Neural cell (in vitro differentiated cells): Measurements from ENCODE around the gene G6PD. TPM values are rescaled to one million over a fixed set of nuclear protein-coding genes. Genes with fewer than 3 reads are reported as not detected.
"Not testable (repeated sequence)": the region's sequence is repeated elsewhere in the genome, so short reads cannot be mapped to it uniquely, and the experiment has no call there.

ENCODE experiments used
- H2AFZ ChIP-seq: fragments of 200-600, 300-800 bp; sonication (generic), shearing (Covaris generic); 2 replicates; pipeline ENCODE4 v1.6.0; 2014; ENCODE audit warnings: low read depth, mild to moderate bottlenecking, antibody characterized with exemption, low read length, moderate library complexity
- H3F3A ChIP-seq: fragments of 200-600 bp; shearing (Covaris generic); 2 replicates; pipeline ENCODE4 v1.6.1; 2016; ENCODE audit warnings: mild to moderate bottlenecking, moderate library complexity, mixed read lengths, antibody characterized with exemption, low read length; ENCODE audit not compliant: insufficient read depth, poor library complexity, severe bottlenecking
- H3K27ac ChIP-seq: fragments of 200-600, 300-800 bp; sonication (generic), shearing (Covaris generic); 2 replicates; pipeline ENCODE4 v1.5.1; 2014; ENCODE audit warnings: mild to moderate bottlenecking, low read length, moderate library complexity
- H3K27me3 ChIP-seq: fragments of 300-800, 200-600 bp; sonication (generic), shearing (Covaris generic); 2 replicates; pipeline ENCODE4 v1.6.0; 2014; ENCODE audit warnings: mild to moderate bottlenecking, low read depth, low read length, moderate library complexity; ENCODE audit not compliant: insufficient read depth
- H3K36me3 ChIP-seq: fragments of 300-800, 200-600 bp; sonication (generic), shearing (Covaris generic); 2 replicates; pipeline ENCODE4 v1.5.1; 2014; ENCODE audit warnings: mild to moderate bottlenecking, antibody characterized with exemption, low read length, moderate library complexity; ENCODE audit not compliant: insufficient read depth
- H3K4me2 ChIP-seq: fragments of 300-800, 200-600 bp; sonication (generic), shearing (Covaris generic); 2 replicates; pipeline ENCODE4 v1.6.0; 2014; ENCODE audit warnings: mild to moderate bottlenecking, low read length
- H3K4me3 ChIP-seq: fragments of 300-800, 200-600 bp; sonication (generic), shearing (Covaris generic); 2 replicates; pipeline ENCODE4 v1.5.1; 2014; ENCODE audit warnings: mild to moderate bottlenecking, low read length, moderate library complexity
- H3K79me2 ChIP-seq: fragments of 200-600 bp; shearing (Covaris generic); replicated peaks from 2 replicates; pipeline ENCODE4 v1.6.0; 2014; ENCODE audit warnings: mild to moderate bottlenecking, low read length, moderate library complexity; ENCODE audit not compliant: insufficient read depth
- H3K9ac ChIP-seq: fragments of 300-800, 200-600 bp; sonication (generic), shearing (Covaris generic); 2 replicates; pipeline ENCODE4 v1.6.1; 2016; ENCODE audit warnings: mild to moderate bottlenecking, low read length, mixed read lengths
- H3K9me2 ChIP-seq: fragments of 200-600 bp; shearing (Covaris generic); 2 replicates; pipeline ENCODE4 v1.6.1; 2016; ENCODE audit warnings: mild to moderate bottlenecking, low read length, mixed read lengths; ENCODE audit not compliant: insufficient read depth
- H3K9me3 ChIP-seq: fragments of 200-600, 300-800 bp; sonication (generic), shearing (Covaris generic); 2 replicates; pipeline ENCODE4 v1.6.1; 2016; ENCODE audit warnings: mild to moderate bottlenecking, mixed run types, low read length, moderate library complexity, mixed read lengths
- H4K20me1 ChIP-seq: fragments of 200-600 bp; shearing (Covaris generic); 2 replicates; pipeline ENCODE4 v1.6.1; 2016; ENCODE audit warnings: mild to moderate bottlenecking, mixed run types; ENCODE audit not compliant: insufficient read depth
- polyA plus RNA-seq: library from polyadenylated mRNA; depleted of rRNA; stranded (reverse); fragments of >200 nt; gene quantifications from 2 replicates; pipeline ENCODE4 v1.2.3, GENCODE V29; 2014

Gene G6PD
- polyA plus RNA-seq, 1 donor from 2014 or later = 18.8 TPM

- not testable (repeated sequence) for H3K27ac ChIP-seq, H3K27me3 ChIP-seq, H3K36me3 ChIP-seq, H3F3A ChIP-seq, H3K79me2 ChIP-seq, H4K20me1 ChIP-seq, H3K4me2 ChIP-seq, H3K4me3 ChIP-seq, H3K9ac ChIP-seq, H3K9me2 ChIP-seq, H3K9me3 ChIP-seq, H2AFZ ChIP-seq
Observed at GRCh38 chrX:154570361-154570760, 23.7 kb upstream of the G6PD start.

- not testable (repeated sequence) for H3K9ac ChIP-seq, H3K79me2 ChIP-seq, H3K27me3 ChIP-seq, H3F3A ChIP-seq, H3K36me3 ChIP-seq, H2AFZ ChIP-seq, H3K9me2 ChIP-seq, H3K4me2 ChIP-seq, H3K27ac ChIP-seq, H4K20me1 ChIP-seq, H3K9me3 ChIP-seq, H3K4me3 ChIP-seq
Observed at GRCh38 chrX:154562295-154562694, 15.6 kb upstream of the G6PD start.

- not testable (repeated sequence) for H3K4me3 ChIP-seq, H3K9ac ChIP-seq, H3K9me3 ChIP-seq
Observed at GRCh38 chrX:154560326-154560725, 13.7 kb upstream of the G6PD start.

GRCh38 chrX:154558896-154559295, 12.2 kb upstream of the G6PD start:
- not testable (repeated sequence) for H4K20me1 ChIP-seq, H3K36me3 ChIP-seq, H3K9me3 ChIP-seq, H3K4me2 ChIP-seq, H3K9me2 ChIP-seq, H3K4me3 ChIP-seq, H3K9ac ChIP-seq, H3K27ac ChIP-seq, H3K79me2 ChIP-seq, H3K27me3 ChIP-seq, H2AFZ ChIP-seq, H3F3A ChIP-seq

More at GRCh38 chrX:154560326-154560725, 13.7 kb upstream of the G6PD start:
- not testable (repeated sequence) for H3K27me3 ChIP-seq, H3F3A ChIP-seq, H4K20me1 ChIP-seq, H3K79me2 ChIP-seq, H3K36me3 ChIP-seq, H3K27ac ChIP-seq, H2AFZ ChIP-seq, H3K4me2 ChIP-seq, H3K9me2 ChIP-seq

- not testable (repeated sequence) for H3K4me2 ChIP-seq, H4K20me1 ChIP-seq, H3K27ac ChIP-seq, H3K36me3 ChIP-seq, H3K9me3 ChIP-seq, H3F3A ChIP-seq, H3K9ac ChIP-seq, H2AFZ ChIP-seq, H3K4me3 ChIP-seq, H3K27me3 ChIP-seq, H3K9me2 ChIP-seq, H3K79me2 ChIP-seq
Observed at GRCh38 chrX:154558060-154558690, 11.5 kb upstream of the G6PD start.

- not testable (repeated sequence) for H3K27ac ChIP-seq, H2AFZ ChIP-seq, H3K27me3 ChIP-seq, H3K4me2 ChIP-seq, H3K9ac ChIP-seq, H3K4me3 ChIP-seq, H3F3A ChIP-seq, H3K9me3 ChIP-seq, H3K36me3 ChIP-seq, H3K9me2 ChIP-seq, H4K20me1 ChIP-seq
- peaks cover 10% of the 10 kb centered on the region for H3K79me2 ChIP-seq
Observed at GRCh38 chrX:154552112-154552806, 5.6 kb upstream of the G6PD start.
